HFF-Myc (cell line): ENCODE measurements around the gene ARSB.

Source experiments
- DNase-seq: peaks from one replicate; pipeline ENCODE4 v3.0.0-alpha.2; 2011; ENCODE audit warnings: low read depth; ENCODE audit errors: extremely low read depth
- H3K4me3 ChIP-seq: replicated peaks from 2 replicates; pipeline ENCODE4 v1.5.1; 2011; ENCODE audit warnings: low read depth, mild to moderate bottlenecking, control low read depth, low read length
- TF ChIP-seq, protein P1 (sequence below): IDR thresholded peaks from 2 replicates; pipeline ENCODE4 v1.5.1; 2012; ENCODE audit warnings: mild to moderate bottlenecking, low read depth, low read length, control low read depth; ENCODE audit errors: missing control alignments

Gene ARSB

DNA sequence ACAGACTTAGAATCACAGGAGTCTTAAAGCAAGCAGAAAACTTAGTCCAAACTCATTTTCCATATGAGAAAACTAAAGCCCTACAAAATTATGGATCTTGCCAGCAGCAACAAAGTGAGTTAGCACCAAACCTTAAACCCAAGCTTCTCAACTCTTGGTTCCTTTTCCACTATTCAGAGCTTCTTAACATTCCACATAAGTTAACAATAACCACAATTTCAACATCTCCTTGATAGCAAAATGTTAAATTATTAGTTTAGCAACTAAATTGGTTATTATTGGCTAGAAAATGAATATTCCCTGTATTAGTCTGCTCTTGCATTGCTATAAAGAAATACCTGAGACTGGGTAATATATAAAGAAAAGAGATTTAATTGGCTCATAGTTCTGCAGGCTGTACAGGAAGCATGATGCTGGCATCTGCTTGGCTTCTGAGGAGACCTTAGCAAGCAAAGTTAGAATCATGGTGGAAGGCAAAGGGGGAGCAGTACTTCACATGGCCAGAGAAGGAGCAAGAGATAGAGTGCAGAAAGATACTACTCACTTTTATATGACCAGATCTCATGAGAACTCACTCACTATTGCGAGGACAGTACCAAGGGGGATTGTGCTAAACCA, 26.2 kb upstream of the ARSB start:
- DNase-seq: no peak
- H3K4me3 ChIP-seq: no peak overlapping the region
- TF ChIP-seq, protein P1, sequence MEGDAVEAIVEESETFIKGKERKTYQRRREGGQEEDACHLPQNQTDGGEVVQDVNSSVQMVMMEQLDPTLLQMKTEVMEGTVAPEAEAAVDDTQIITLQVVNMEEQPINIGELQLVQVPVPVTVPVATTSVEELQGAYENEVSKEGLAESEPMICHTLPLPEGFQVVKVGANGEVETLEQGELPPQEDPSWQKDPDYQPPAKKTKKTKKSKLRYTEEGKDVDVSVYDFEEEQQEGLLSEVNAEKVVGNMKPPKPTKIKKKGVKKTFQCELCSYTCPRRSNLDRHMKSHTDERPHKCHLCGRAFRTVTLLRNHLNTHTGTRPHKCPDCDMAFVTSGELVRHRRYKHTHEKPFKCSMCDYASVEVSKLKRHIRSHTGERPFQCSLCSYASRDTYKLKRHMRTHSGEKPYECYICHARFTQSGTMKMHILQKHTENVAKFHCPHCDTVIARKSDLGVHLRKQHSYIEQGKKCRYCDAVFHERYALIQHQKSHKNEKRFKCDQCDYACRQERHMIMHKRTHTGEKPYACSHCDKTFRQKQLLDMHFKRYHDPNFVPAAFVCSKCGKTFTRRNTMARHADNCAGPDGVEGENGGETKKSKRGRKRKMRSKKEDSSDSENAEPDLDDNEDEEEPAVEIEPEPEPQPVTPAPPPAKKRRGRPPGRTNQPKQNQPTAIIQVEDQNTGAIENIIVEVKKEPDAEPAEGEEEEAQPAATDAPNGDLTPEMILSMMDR: no peak

DNA sequence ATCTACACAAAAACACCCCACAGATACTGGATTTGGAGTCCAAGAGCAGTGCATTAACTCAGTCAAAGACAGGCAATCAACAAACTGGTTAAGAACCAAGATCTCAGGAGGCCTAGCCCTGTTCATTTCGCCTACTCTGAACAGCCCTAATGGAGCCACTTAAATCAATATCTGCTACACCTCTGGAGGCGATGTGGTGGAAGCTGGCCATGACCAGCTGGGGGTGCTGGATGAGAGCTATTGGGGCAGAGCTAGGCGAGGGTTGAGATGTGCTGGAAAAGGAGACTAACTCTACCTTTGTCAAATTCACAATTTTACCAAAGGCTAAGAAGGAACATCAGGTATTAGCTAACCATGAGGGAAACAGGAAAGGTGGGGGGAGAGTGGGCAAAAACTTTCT, 23.3 kb upstream of the ARSB start:
- TF ChIP-seq, protein P1: no peak
- DNase-seq: no peak
- no peak overlapping the region for H3K4me3 ChIP-seq

DNA sequence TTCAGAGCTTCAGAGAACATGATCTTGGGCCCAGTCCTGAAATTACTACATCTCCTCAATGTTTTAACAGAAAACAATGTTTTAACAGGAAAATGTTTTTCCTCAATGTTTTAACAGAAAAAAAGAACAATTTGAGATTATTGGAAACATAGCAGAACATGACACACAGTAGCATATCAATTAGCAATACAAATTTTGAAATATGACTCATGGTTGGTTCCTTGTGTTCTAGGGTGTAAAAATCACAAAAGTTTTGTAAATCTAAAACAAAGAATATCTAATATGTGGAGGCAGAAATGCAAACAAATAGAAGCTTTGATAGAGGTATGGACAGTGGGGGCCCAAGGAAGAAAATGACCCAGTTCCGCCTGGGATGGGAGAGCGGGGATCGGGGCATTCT, 22.8 kb upstream of the ARSB start:
- no peak for DNase-seq
- no peak overlapping the region for H3K4me3 ChIP-seq
- TF ChIP-seq, protein P1: no peak

DNA sequence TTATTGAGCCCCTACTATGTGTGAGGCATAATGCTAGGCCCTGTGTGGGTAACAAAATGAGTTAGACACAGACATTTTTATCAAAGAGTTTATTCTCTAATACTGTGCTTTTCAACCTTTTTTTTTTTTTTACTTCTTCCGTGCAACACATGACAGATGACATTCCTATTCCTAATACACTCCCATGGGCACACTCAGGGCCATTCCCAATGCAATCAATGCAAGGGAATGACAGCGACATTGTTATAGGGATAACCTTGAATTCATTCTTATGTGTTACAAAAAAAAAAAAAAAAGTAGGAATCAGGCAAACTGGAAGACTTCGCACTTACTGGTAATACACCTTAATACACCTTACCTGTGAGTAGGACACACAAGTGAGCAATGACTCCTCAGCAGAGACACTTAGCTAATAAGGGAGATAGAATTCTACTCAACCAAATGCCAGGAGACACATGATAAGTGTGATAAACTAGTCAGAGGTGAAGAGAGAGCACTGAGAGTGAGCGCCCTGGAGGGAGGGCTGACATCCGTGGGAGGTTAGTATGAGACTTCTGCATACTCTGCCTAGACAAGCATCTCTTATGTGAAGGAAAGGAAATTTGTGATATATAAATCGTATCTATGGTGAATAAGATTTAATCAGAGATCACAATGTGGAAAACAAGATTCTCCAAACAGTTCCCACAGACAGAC, 21.0 kb upstream of the ARSB start:
- TF ChIP-seq, protein P1: no peak
- DNase-seq: no peak
- no peak overlapping the region for H3K4me3 ChIP-seq

DNA sequence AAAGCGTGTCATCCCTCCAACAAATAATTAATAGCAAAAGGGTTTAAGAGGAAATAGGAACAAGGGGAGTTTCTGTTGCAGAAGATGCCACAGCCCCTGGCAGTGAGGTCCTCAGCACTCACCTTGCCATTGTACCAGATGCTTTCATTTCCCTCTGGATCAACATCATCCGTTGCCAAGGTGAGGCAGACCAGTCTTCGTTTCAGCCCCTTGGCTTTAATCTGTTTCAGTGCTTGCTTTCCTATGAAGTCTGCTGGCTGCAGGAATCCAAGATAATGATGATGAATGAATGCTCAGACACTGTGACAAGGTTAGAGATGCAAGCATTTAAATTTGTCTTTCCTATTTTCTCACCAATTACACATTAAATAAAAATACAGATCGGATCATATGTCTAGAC, 20.0 kb upstream of the ARSB start:
- TF ChIP-seq, protein P1: no peak
- no peak overlapping the region for H3K4me3 ChIP-seq
- DNase-seq: no peak

DNA sequence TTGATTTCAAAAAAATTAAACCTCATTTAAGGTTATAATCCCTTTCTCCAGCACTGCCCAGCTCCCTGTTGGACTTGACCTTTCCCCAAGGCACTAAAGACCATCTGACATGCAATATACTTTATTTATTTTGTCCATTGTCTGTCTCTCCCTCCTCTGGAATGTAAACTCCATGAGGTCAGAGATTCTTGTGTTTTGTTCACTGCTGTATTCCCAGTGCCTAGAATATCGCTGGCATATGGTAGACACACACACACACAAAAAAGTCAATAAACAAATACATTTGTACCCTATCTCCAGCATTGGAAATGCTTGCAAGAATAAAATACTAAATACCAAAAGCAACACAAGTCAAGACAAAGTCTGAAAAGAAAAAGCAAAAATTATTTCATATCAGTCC, 17.3 kb upstream of the ARSB start:
- H3K4me3 ChIP-seq: no peak overlapping the region
- no peak for DNase-seq
- TF ChIP-seq, protein P1: no peak
